NOMO-1 treated with DMSO at 0.1 percent for 48 hours (cell line): Measurements from ENCODE around the gene OSM.
A peak's percentile ranks its signal among the peaks of the same experiment; 100 is the strongest.

Experiments
- DNase-seq: peaks from one replicate; lab custom pipeline; 2025; ENCODE audit not compliant: unreplicated experiment; lab: John Stamatoyannopoulos, UW

The OSM gene

GRCh38 chr22:30285846-30286200 is 19.2 kb upstream of the OSM start:
- no peak for DNase-seq

GRCh38 chr22:30285176-30285845 is 18.7 kb upstream of the OSM start:
- no peak for DNase-seq

GRCh38 chr22:30284666-30285065 is 18.0 kb upstream of the OSM start:
- DNase-seq, result no peak

- DNase-seq, result no peak
These were observed 17.5 kb upstream of the OSM start for GRCh38 chr22:30284172-30284571.

GRCh38 chr22:30283342-30283741 is 16.7 kb upstream of the OSM start:
- no peak for DNase-seq

- DNase-seq, result no peak
These were observed 16.0 kb upstream of the OSM start for GRCh38 chr22:30282616-30283046.

- no peak for DNase-seq
These were observed 13.9 kb upstream of the OSM start for GRCh38 chr22:30280505-30280904.

GRCh38 chr22:30279932-30280331 is 13.3 kb upstream of the OSM start:
- no peak for DNase-seq

GRCh38 chr22:30279046-30279788 is 12.6 kb upstream of the OSM start:
- peak; percentile 64 for DNase-seq

GRCh38 chr22:30277547-30278344 is 11.1 kb upstream of the OSM start:
- peak; percentile 51 for DNase-seq

GRCh38 chr22:30276039-30276438 is 9.4 kb upstream of the OSM start:
- no peak for DNase-seq

GRCh38 chr22:30275625-30276024 is 9.0 kb upstream of the OSM start:
- no peak for DNase-seq

- no peak for DNase-seq
These were observed 7.8 kb upstream of the OSM start for GRCh38 chr22:30274437-30274812.

GRCh38 chr22:30273711-30274436 is 7.2 kb upstream of the OSM start:
- DNase-seq, result no peak

GRCh38 chr22:30272781-30273601 is 6.3 kb upstream of the OSM start:
- no peak for DNase-seq

- peak; percentile 93 for DNase-seq
These were observed 4.2 kb upstream of the OSM start for GRCh38 chr22:30270832-30271231.

- DNase-seq, result no peak
These were observed 1.7 kb upstream of the OSM start for GRCh38 chr22:30268331-30268730.

GRCh38 chr22:30267382-30268302 is 991 bp upstream of the OSM start:
- DNase-seq, result peak; percentile 39

- peak; percentile 78 for DNase-seq
These were observed 717 bp downstream of the OSM start for GRCh38 chr22:30265823-30266444.
